ENCODE measurements around the gene MORN1.

DNA sequence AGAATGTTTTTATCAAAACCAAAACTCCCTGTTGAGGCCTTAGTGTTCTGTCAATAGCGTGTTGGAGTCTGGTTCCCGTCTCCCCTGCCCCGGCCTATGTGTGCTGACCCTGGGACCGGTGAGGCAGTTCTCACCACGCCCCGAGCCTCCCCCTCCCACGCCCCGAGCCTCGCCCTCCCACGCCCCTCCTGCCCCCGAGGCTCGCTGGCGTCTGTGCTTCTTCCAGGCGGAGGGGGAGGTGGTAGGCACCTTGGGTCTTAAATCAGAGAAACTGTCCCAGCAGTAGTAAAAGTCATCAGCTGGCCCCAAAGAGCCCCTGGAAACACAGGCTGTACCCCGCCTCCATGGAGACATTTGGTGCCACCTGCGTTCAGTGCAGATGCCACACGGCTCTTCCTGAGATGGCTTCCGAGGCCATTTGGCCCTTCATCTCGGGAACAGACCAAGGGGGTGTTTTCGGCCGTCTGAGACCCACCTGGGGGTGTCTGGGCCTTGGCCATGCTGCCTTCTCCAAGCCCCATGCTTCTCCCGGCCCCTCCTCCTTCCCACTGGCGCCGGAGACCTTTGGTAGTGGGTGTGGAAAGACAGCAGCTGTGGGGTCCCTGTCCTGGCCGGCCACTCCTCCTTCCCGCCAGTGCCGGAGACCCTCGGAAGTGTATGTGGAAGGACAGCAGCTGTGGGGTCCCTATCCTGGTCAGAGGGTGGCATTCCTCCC is 118.5 kb downstream of the MORN1 start:
- TF ChIP-seq, protein P1, sequence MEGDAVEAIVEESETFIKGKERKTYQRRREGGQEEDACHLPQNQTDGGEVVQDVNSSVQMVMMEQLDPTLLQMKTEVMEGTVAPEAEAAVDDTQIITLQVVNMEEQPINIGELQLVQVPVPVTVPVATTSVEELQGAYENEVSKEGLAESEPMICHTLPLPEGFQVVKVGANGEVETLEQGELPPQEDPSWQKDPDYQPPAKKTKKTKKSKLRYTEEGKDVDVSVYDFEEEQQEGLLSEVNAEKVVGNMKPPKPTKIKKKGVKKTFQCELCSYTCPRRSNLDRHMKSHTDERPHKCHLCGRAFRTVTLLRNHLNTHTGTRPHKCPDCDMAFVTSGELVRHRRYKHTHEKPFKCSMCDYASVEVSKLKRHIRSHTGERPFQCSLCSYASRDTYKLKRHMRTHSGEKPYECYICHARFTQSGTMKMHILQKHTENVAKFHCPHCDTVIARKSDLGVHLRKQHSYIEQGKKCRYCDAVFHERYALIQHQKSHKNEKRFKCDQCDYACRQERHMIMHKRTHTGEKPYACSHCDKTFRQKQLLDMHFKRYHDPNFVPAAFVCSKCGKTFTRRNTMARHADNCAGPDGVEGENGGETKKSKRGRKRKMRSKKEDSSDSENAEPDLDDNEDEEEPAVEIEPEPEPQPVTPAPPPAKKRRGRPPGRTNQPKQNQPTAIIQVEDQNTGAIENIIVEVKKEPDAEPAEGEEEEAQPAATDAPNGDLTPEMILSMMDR (IDR thresholded peaks at IDR 0.05): no peak
- no peak for TF ChIP-seq POLR2A (IDR thresholded peaks at IDR 0.05)
